GM23338 (cell line): ENCODE results near the gene TBX1. TPM values are rescaled to one million over a fixed set of nuclear protein-coding genes. Genes with fewer than 3 reads are reported as not detected.

Source experiments
- ATAC-seq: fragments of 200-7000 bp; cut with Tn5 transposase; 3 replicates; pipeline ENCODE4 v1.9.1; 2020
- DNase-seq: peaks from one replicate; pipeline ENCODE4 v3.0.0-alpha.2; 2015; ENCODE audit warnings: low spot score
- H2AFZ ChIP-seq: fragments of 200-600 bp; sonication (generic); 2 replicates; pipeline ENCODE4 v1.8.0; 2016; ENCODE audit warnings: antibody characterized with exemption, mild to moderate bottlenecking, moderate library complexity
- H3F3A ChIP-seq: fragments of 200-600 bp; sonication (generic); replicated peaks from 2 replicates; pipeline ENCODE4 v1.8.0; 2017; ENCODE audit warnings: antibody characterized with exemption, mixed run types, low read depth
- H3K27ac ChIP-seq: fragments of 200-600 bp; sonication (generic); 2 replicates; pipeline ENCODE4 v1.6.1; 2016; ENCODE audit warnings: low read depth
- H3K27me3 ChIP-seq: fragments of 200-600 bp; sonication (generic); 2 replicates; pipeline ENCODE4 v1.8.0; 2016; ENCODE audit warnings: mild to moderate bottlenecking, mixed run types, moderate library complexity; ENCODE audit not compliant: insufficient read depth
- H3K36me3 ChIP-seq: fragments of 200-600 bp; sonication (generic); 2 replicates; pipeline ENCODE4 v1.8.0; 2016; ENCODE audit warnings: mild to moderate bottlenecking; ENCODE audit not compliant: insufficient read depth
- H3K4me1 ChIP-seq: fragments of 200-600 bp; sonication (generic); 2 replicates; pipeline ENCODE4 v1.8.0; 2016; ENCODE audit warnings: mild to moderate bottlenecking, moderate library complexity; ENCODE audit not compliant: insufficient read depth
- H3K4me2 ChIP-seq: fragments of 200-600 bp; sonication (generic); 2 replicates; pipeline ENCODE4 v1.7.1; 2017; ENCODE audit warnings: mixed run types
- H3K4me3 ChIP-seq: fragments of 200-600 bp; sonication (generic); 2 replicates; pipeline ENCODE4 v1.6.1; 2016; ENCODE audit warnings: mixed run types
- H3K79me2 ChIP-seq: fragments of 200-600 bp; sonication (generic); replicated peaks from 2 replicates; pipeline ENCODE4 v1.8.0; 2017; ENCODE audit warnings: mild to moderate bottlenecking; ENCODE audit not compliant: insufficient read depth
- H3K9me2 ChIP-seq: fragments of 200-600 bp; sonication (generic); 2 replicates; pipeline ENCODE4 v1.8.0; 2017; ENCODE audit not compliant: insufficient read depth
- H4K20me1 ChIP-seq: fragments of 200-600 bp; sonication (generic); replicated peaks from 2 replicates; pipeline ENCODE4 v1.8.0; 2017; ENCODE audit warnings: mild to moderate bottlenecking; ENCODE audit not compliant: insufficient read depth
- H3K27ac Mint-ChIP-seq: 2 replicates; pipeline ENCODE4 v1.8.0; 2020; ENCODE audit warnings: inconsistent platforms, mild to moderate bottlenecking, moderate library complexity, mixed read lengths
- H3K27me3 Mint-ChIP-seq: 3 replicates; pipeline ENCODE4 v1.8.0; 2022; ENCODE audit warnings: low read depth, mild to moderate bottlenecking, moderate library complexity, mixed read lengths, inconsistent platforms; ENCODE audit not compliant: insufficient read depth, poor library complexity
- H3K36me3 Mint-ChIP-seq: 3 replicates; pipeline ENCODE4 v1.8.0; 2021; ENCODE audit warnings: low read depth, mild to moderate bottlenecking, inconsistent platforms, moderate library complexity, mixed read lengths
- H3K4me1 Mint-ChIP-seq: 3 replicates; pipeline ENCODE4 v1.8.0; 2020; ENCODE audit warnings: mild to moderate bottlenecking, inconsistent platforms, mixed read lengths
- H3K4me3 Mint-ChIP-seq: 3 replicates; pipeline ENCODE4 v1.8.0; 2021; ENCODE audit warnings: moderate library complexity, mild to moderate bottlenecking, inconsistent platforms, mixed read lengths
- H3K9me3 Mint-ChIP-seq: 3 replicates; pipeline ENCODE4 v1.8.0; 2020; ENCODE audit warnings: moderate library complexity, mild to moderate bottlenecking, inconsistent platforms, mixed read lengths
- CREB1 ChIP-seq: fragments of 250-450 bp; sonication (Bioruptor Pico); IDR thresholded peaks from 2 replicates; pipeline ENCODE4 v1.5.0; 2020; ENCODE audit warnings: low read depth, mild to moderate bottlenecking, moderate library complexity
- EZH2 ChIP-seq: fragments of 200-600 bp; sonication (generic); IDR thresholded peaks from one replicate; pipeline ENCODE4 v1.8.0; 2017; ENCODE audit warnings: antibody characterized with exemption, mild to moderate bottlenecking, low read depth; ENCODE audit not compliant: unreplicated experiment
- EZH2phosphoT487 ChIP-seq: fragments of 200-600 bp; sonication (generic); IDR thresholded peaks from one replicate; pipeline ENCODE4 v1.8.1; 2018; ENCODE audit warnings: antibody characterized with exemption; ENCODE audit not compliant: unreplicated experiment
- JUNB ChIP-seq: IDR thresholded peaks from one replicate; pipeline ENCODE4 v1.6.1; 2016; ENCODE audit warnings: antibody characterized with exemption; ENCODE audit not compliant: unreplicated experiment
- REST ChIP-seq: IDR thresholded peaks from one replicate; pipeline ENCODE4 v1.6.1; 2018; ENCODE audit warnings: antibody characterized with exemption; ENCODE audit not compliant: unreplicated experiment
- STAT1 ChIP-seq: IDR thresholded peaks from one replicate; pipeline ENCODE4 v1.6.1; 2016; ENCODE audit warnings: antibody characterized with exemption; ENCODE audit not compliant: unreplicated experiment
- ZNF114 ChIP-seq: fragments of 250-450 bp; sonication (Bioruptor Pico); IDR thresholded peaks from 2 replicates; pipeline ENCODE4 v1.5.0; 2020; ENCODE audit warnings: mild to moderate bottlenecking, moderate library complexity
- ZNF331 ChIP-seq: fragments of 250-450 bp; sonication (Bioruptor Pico); IDR thresholded peaks from 2 replicates; pipeline ENCODE4 v1.5.0; 2020; ENCODE audit warnings: low read depth, mild to moderate bottlenecking, moderate library complexity
- ZNF462 ChIP-seq: fragments of 250-450 bp; sonication (Bioruptor Pico); IDR thresholded peaks from 2 replicates; pipeline ENCODE4 v1.5.0; 2020; ENCODE audit warnings: mild to moderate bottlenecking, moderate library complexity
- polyA plus RNA-seq: library from polyadenylated mRNA; unstranded; fragments of >200 nt; fragmentation: Nextera tagmentation; extraction: Ambion mirVana; gene quantifications from 2 replicates; pipeline ENCODE4 v1.2.1, GENCODE V29; 2016
- total RNA-seq: library from RNA; depleted of rRNA; stranded (reverse); fragments of >200 nt; shearing (Covaris generic); gene quantifications from 2 replicates; pipeline ENCODE4 v1.2.3, GENCODE V29; 2014

TBX1 gene
- total and polyA plus RNA-seq, 2 experiments from 2014 or later: 0.19 to 0.66 TPM

- H3K27ac Mint-ChIP-seq: no peak overlapping the region
- Histone ChIP-seq H3K4me1 (no peaks in the 10 kb centered on the region), H2AFZ (no peak overlapping the region), H3K4me2 (no peak overlapping the region), H3K27ac (no peak overlapping the region), H3K79me2 (no peaks in the 10 kb centered on the region), H3K4me3 (no peak overlapping the region), H3K36me3 (no peaks in the 10 kb centered on the region), H3F3A (no peaks in the 10 kb centered on the region), H4K20me1 (no peaks in the 10 kb centered on the region), H3K27me3 (no peaks in the 10 kb centered on the region), H3K9me2 (no peaks in the 10 kb centered on the region)
- peaks cover 6% of the 10 kb centered on the region for H3K27me3 Mint-ChIP-seq
- TF ChIP-seq ZNF114 (no peak), REST (no peak), EZH2phosphoT487 (no peak), CREB1 (CRISPR knock-in tag) (no peak)
- no peaks in the 10 kb centered on the region for H3K36me3 Mint-ChIP-seq
- ATAC-seq: no peak
- H3K4me3 Mint-ChIP-seq: no peak overlapping the region
- DNase-seq: no peak
- no peaks in the 10 kb centered on the region for H3K9me3 Mint-ChIP-seq
- peaks cover 9% of the 10 kb centered on the region for H3K4me1 Mint-ChIP-seq
Observed at GRCh38 chr22:19742160-19743066, 18.2 kb upstream of the TBX1 start.

GRCh38 chr22:19743081-19743480 lies 17.5 kb upstream of the TBX1 start:
- H3K36me3 Mint-ChIP-seq: no peaks in the 10 kb centered on the region
- Histone ChIP-seq H3K9me2 (no peaks in the 10 kb centered on the region), H3K36me3 (no peaks in the 10 kb centered on the region), H4K20me1 (no peaks in the 10 kb centered on the region), H3K27me3 (no peaks in the 10 kb centered on the region), H2AFZ (no peak overlapping the region), H3K79me2 (no peaks in the 10 kb centered on the region), H3F3A (no peaks in the 10 kb centered on the region), H3K4me3 (no peak overlapping the region), H3K4me1 (no peaks in the 10 kb centered on the region), H3K27ac (no peak overlapping the region), H3K4me2 (no peak overlapping the region)
- H3K27me3 Mint-ChIP-seq: peaks cover 6% of the 10 kb centered on the region
- no peak overlapping the region for H3K27ac Mint-ChIP-seq
- H3K9me3 Mint-ChIP-seq: no peaks in the 10 kb centered on the region
- ATAC-seq (no peak), DNase-seq (no peak)
- H3K4me1 Mint-ChIP-seq: peaks cover 9% of the 10 kb centered on the region
- TF ChIP-seq JUNB: no peak
- TF ChIP-seq ZNF462 (CRISPR knock-in tag): no peak
- no peak for TF ChIP-seq STAT1
- no peak for TF ChIP-seq ZNF331 (CRISPR knock-in tag)
- no peak for TF ChIP-seq EZH2
- no peak overlapping the region for H3K4me3 Mint-ChIP-seq
